Neural cell (in vitro differentiated cells): ENCODE results near the gene TUBB3. TPM values are rescaled to one million over a fixed set of nuclear protein-coding genes. Genes with fewer than 3 reads are reported as not detected.

ENCODE experiments used
- H2AFZ ChIP-seq: fragments of 200-600, 300-800 bp; sonication (generic), shearing (Covaris generic); 2 replicates; pipeline ENCODE4 v1.6.0; 2014; ENCODE audit warnings: low read depth, mild to moderate bottlenecking, antibody characterized with exemption, low read length, moderate library complexity
- H3F3A ChIP-seq: fragments of 200-600 bp; shearing (Covaris generic); 2 replicates; pipeline ENCODE4 v1.6.1; 2016; ENCODE audit warnings: mild to moderate bottlenecking, moderate library complexity, mixed read lengths, antibody characterized with exemption, low read length; ENCODE audit not compliant: insufficient read depth, poor library complexity, severe bottlenecking
- H3K27ac ChIP-seq: fragments of 200-600, 300-800 bp; sonication (generic), shearing (Covaris generic); 2 replicates; pipeline ENCODE4 v1.5.1; 2014; ENCODE audit warnings: mild to moderate bottlenecking, low read length, moderate library complexity
- H3K27me3 ChIP-seq: fragments of 300-800, 200-600 bp; sonication (generic), shearing (Covaris generic); 2 replicates; pipeline ENCODE4 v1.6.0; 2014; ENCODE audit warnings: mild to moderate bottlenecking, low read depth, low read length, moderate library complexity; ENCODE audit not compliant: insufficient read depth
- H3K36me3 ChIP-seq: fragments of 300-800, 200-600 bp; sonication (generic), shearing (Covaris generic); 2 replicates; pipeline ENCODE4 v1.5.1; 2014; ENCODE audit warnings: mild to moderate bottlenecking, antibody characterized with exemption, low read length, moderate library complexity; ENCODE audit not compliant: insufficient read depth
- H3K4me2 ChIP-seq: fragments of 300-800, 200-600 bp; sonication (generic), shearing (Covaris generic); 2 replicates; pipeline ENCODE4 v1.6.0; 2014; ENCODE audit warnings: mild to moderate bottlenecking, low read length
- H3K4me3 ChIP-seq: fragments of 300-800, 200-600 bp; sonication (generic), shearing (Covaris generic); 2 replicates; pipeline ENCODE4 v1.5.1; 2014; ENCODE audit warnings: mild to moderate bottlenecking, low read length, moderate library complexity
- H3K79me2 ChIP-seq: fragments of 200-600 bp; shearing (Covaris generic); replicated peaks from 2 replicates; pipeline ENCODE4 v1.6.0; 2014; ENCODE audit warnings: mild to moderate bottlenecking, low read length, moderate library complexity; ENCODE audit not compliant: insufficient read depth
- H3K9ac ChIP-seq: fragments of 300-800, 200-600 bp; sonication (generic), shearing (Covaris generic); 2 replicates; pipeline ENCODE4 v1.6.1; 2016; ENCODE audit warnings: mild to moderate bottlenecking, low read length, mixed read lengths
- H3K9me2 ChIP-seq: fragments of 200-600 bp; shearing (Covaris generic); 2 replicates; pipeline ENCODE4 v1.6.1; 2016; ENCODE audit warnings: mild to moderate bottlenecking, low read length, mixed read lengths; ENCODE audit not compliant: insufficient read depth
- H3K9me3 ChIP-seq: fragments of 200-600, 300-800 bp; sonication (generic), shearing (Covaris generic); 2 replicates; pipeline ENCODE4 v1.6.1; 2016; ENCODE audit warnings: mild to moderate bottlenecking, mixed run types, low read length, moderate library complexity, mixed read lengths
- H4K20me1 ChIP-seq: fragments of 200-600 bp; shearing (Covaris generic); 2 replicates; pipeline ENCODE4 v1.6.1; 2016; ENCODE audit warnings: mild to moderate bottlenecking, mixed run types; ENCODE audit not compliant: insufficient read depth
- CTCF ChIP-seq: fragments of 450-650 bp; IDR thresholded peaks from 2 replicates; pipeline ENCODE4 v1.5.1; 2014; ENCODE audit warnings: antibody characterized with exemption, mild to moderate bottlenecking, moderate library complexity; ENCODE audit not compliant: poor library complexity, severe bottlenecking
- EP300 ChIP-seq: fragments of 450-650 bp; conservative IDR thresholded peaks from 2 replicates; pipeline ENCODE4 v1.6.1; 2014; ENCODE audit warnings: antibody characterized with exemption, mild to moderate bottlenecking, moderate library complexity; ENCODE audit not compliant: poor library complexity, severe bottlenecking
- EZH2 ChIP-seq: fragments of 200-600, 300-800 bp; shearing (Covaris generic), sonication (generic); IDR thresholded peaks from 2 replicates; pipeline ENCODE4 v1.6.1; 2014; ENCODE audit warnings: antibody characterized with exemption, low read length, borderline replicate concordance, mild to moderate bottlenecking; ENCODE audit not compliant: insufficient read depth, poor library complexity, severe bottlenecking
- MXI1 ChIP-seq: fragments of 450-650 bp; conservative IDR thresholded peaks from 2 replicates; pipeline ENCODE4 v1.6.1; 2014; ENCODE audit warnings: antibody characterized with exemption, mild to moderate bottlenecking; ENCODE audit not compliant: poor library complexity, severe bottlenecking
- POLR2AphosphoS5 ChIP-seq: IDR thresholded peaks from 2 replicates; pipeline ENCODE4 v1.6.1; 2012
- RAD21 ChIP-seq: fragments of 450-650 bp; conservative IDR thresholded peaks from 2 replicates; pipeline ENCODE4 v1.6.1; 2014; ENCODE audit warnings: antibody characterized with exemption, mild to moderate bottlenecking, moderate library complexity
- REST ChIP-seq: IDR thresholded peaks from 2 replicates; pipeline ENCODE4 v1.6.1; 2012; ENCODE audit warnings: borderline replicate concordance
- SMC3 ChIP-seq: fragments of 450-650 bp; conservative IDR thresholded peaks from 2 replicates; pipeline ENCODE4 v1.6.1; 2014; ENCODE audit warnings: antibody characterized with exemption, mild to moderate bottlenecking, moderate library complexity; ENCODE audit not compliant: poor library complexity
- TAF1 ChIP-seq: IDR thresholded peaks from 2 replicates; pipeline ENCODE4 v1.6.1; 2012; ENCODE audit warnings: low read depth
- polyA plus RNA-seq: library from polyadenylated mRNA; depleted of rRNA; stranded (reverse); fragments of >200 nt; gene quantifications from 2 replicates; pipeline ENCODE4 v1.2.3, GENCODE V29; 2014

The TUBB3 gene
- polyA plus RNA-seq, 1 donor from 2014 or later: 2,442 TPM

GRCh38 chr16:89912143-89912542 is 11.0 kb upstream of the TUBB3 start:
- H4K20me1 ChIP-seq: no peaks in the 10 kb centered on the region
- no peak for TF ChIP-seq EP300
- TF ChIP-seq TAF1: no peak
- no peak for TF ChIP-seq EZH2
- no peak for TF ChIP-seq CTCF
- TF ChIP-seq POLR2AphosphoS5: no peak
- TF ChIP-seq RAD21: no peak
- TF ChIP-seq SMC3: no peak
- no peak overlapping the region for H2AFZ ChIP-seq

GRCh38 chr16:89912627-89913026 is 10.5 kb upstream of the TUBB3 start:
- H3K9ac ChIP-seq: no peak overlapping the region
- no peaks in the 10 kb centered on the region for H3K36me3 ChIP-seq
- no peaks in the 10 kb centered on the region for H3K9me3 ChIP-seq
- no peaks in the 10 kb centered on the region for H3K9me2 ChIP-seq
- H3K4me3 ChIP-seq: no peak overlapping the region
- H2AFZ ChIP-seq: no peak overlapping the region
- no peaks in the 10 kb centered on the region for H3K27me3 ChIP-seq
- H3K4me2 ChIP-seq: no peak overlapping the region
- TF ChIP-seq EZH2 (no peak), SMC3 (no peak), RAD21 (no peak), CTCF (no peak), TAF1 (no peak), POLR2AphosphoS5 (no peak), MXI1 (no peak), REST (no peak)
- H3K27ac ChIP-seq: no peak overlapping the region
- no peaks in the 10 kb centered on the region for H3F3A ChIP-seq
- no peaks in the 10 kb centered on the region for H3K79me2 ChIP-seq
- no peaks in the 10 kb centered on the region for H4K20me1 ChIP-seq

More at GRCh38 chr16:89912143-89912542, 11.0 kb upstream of the TUBB3 start:
- Histone ChIP-seq H3K79me2 (no peaks in the 10 kb centered on the region), H3K9me3 (no peaks in the 10 kb centered on the region), H3K36me3 (no peaks in the 10 kb centered on the region), H3F3A (no peaks in the 10 kb centered on the region), H3K9me2 (no peaks in the 10 kb centered on the region), H3K4me3 (no peak overlapping the region), H3K9ac (no peak overlapping the region), H3K27me3 (no peaks in the 10 kb centered on the region), H3K27ac (no peak overlapping the region), H3K4me2 (no peak overlapping the region)
